Endometrium (tissue), 2 donors: Measurements from ENCODE around the gene DOCK9.

Experiments
- FAIRE-seq: peaks from 2 replicates; lab custom pipeline; 2012; peaks lifted over from hg19 to GRCh38; lab: Jason Lieb, UNC
- donor health status: control.
- donor health status: control.

DOCK9 gene, protein sequence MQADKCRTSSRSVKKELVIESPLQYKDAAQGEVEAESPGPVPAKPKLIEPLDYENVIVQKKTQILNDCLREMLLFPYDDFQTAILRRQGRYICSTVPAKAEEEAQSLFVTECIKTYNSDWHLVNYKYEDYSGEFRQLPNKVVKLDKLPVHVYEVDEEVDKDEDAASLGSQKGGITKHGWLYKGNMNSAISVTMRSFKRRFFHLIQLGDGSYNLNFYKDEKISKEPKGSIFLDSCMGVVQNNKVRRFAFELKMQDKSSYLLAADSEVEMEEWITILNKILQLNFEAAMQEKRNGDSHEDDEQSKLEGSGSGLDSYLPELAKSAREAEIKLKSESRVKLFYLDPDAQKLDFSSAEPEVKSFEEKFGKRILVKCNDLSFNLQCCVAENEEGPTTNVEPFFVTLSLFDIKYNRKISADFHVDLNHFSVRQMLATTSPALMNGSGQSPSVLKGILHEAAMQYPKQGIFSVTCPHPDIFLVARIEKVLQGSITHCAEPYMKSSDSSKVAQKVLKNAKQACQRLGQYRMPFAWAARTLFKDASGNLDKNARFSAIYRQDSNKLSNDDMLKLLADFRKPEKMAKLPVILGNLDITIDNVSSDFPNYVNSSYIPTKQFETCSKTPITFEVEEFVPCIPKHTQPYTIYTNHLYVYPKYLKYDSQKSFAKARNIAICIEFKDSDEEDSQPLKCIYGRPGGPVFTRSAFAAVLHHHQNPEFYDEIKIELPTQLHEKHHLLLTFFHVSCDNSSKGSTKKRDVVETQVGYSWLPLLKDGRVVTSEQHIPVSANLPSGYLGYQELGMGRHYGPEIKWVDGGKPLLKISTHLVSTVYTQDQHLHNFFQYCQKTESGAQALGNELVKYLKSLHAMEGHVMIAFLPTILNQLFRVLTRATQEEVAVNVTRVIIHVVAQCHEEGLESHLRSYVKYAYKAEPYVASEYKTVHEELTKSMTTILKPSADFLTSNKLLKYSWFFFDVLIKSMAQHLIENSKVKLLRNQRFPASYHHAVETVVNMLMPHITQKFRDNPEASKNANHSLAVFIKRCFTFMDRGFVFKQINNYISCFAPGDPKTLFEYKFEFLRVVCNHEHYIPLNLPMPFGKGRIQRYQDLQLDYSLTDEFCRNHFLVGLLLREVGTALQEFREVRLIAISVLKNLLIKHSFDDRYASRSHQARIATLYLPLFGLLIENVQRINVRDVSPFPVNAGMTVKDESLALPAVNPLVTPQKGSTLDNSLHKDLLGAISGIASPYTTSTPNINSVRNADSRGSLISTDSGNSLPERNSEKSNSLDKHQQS (N-terminal part only)

DNA sequence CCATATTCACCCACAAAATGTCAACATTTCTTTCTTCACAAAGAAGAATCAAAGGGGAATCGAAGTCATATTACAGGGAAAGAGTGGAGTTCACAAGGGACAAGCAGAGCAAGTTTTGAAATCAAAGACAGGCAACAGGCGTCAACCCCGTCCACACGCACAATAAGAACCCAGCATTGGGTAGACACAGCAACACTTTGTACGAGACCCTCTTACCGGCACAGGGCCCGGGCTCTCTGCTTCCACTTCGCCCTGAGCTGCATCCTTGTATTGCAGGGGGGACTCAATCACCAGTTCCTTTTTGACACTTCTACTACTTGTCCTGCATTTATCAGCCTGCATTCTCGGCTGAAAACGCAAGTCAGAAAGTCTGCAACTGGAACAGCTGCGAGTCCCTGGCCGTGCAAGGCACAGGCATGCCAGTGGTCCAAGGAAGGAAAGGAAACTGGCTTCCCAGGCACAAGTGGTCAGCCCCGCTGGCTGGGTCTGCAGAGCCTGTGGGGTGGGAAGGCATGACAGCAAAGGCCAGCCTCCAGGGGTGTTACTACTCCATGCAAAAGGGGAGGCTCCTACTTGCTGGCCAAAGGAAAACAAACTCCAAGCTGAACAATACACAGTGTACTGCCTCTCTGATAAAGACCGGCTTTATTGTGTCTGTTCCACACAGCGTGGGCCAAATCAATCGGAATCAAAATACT is at the start of gene DOCK9:
DOCK9 (minus strand) TSS at position 497 of the 698 bp plus-strand sequence; CDS start at position 342, 155 bp downstream.
- FAIRE-seq = no peak

DNA sequence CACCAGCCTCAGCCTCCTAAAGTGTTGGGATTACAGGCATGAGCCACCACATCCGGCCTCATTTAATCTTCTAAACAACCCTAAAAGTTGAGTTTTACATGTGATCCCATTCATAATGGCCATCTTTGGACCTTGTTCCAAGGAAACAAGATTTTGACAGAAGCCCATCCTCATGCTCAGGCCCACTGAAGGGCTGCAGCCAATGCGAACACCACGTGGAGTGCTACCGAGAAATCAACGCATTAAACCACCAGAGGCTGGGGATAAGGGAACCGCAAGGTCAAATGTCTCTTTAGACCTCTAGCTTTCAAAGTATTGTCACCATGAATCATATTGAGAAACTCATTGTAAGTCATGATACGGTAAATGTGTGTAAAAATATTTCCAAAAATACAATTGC is 49.4 kb upstream of the DOCK9 start:
- FAIRE-seq = no peak

DNA sequence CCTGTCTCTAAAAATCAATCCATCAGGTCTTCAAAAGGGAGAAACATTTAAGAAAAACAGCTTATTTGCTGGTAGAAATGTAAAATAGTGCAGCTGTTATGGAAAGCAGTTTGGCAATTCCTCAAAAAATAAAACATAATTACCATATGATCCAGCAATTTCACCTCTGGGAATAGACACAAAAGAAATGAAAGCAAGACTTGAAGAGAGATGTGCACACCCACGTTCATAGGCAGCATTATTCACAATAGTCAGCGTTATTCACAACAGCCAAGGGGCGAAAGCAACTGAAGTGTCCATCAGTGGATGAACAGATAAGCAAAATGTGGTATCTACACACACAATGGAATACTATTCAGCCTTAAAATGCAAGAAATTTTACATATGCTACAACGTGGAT is 45.1 kb upstream of the DOCK9 start:
- FAIRE-seq = no peak

DNA sequence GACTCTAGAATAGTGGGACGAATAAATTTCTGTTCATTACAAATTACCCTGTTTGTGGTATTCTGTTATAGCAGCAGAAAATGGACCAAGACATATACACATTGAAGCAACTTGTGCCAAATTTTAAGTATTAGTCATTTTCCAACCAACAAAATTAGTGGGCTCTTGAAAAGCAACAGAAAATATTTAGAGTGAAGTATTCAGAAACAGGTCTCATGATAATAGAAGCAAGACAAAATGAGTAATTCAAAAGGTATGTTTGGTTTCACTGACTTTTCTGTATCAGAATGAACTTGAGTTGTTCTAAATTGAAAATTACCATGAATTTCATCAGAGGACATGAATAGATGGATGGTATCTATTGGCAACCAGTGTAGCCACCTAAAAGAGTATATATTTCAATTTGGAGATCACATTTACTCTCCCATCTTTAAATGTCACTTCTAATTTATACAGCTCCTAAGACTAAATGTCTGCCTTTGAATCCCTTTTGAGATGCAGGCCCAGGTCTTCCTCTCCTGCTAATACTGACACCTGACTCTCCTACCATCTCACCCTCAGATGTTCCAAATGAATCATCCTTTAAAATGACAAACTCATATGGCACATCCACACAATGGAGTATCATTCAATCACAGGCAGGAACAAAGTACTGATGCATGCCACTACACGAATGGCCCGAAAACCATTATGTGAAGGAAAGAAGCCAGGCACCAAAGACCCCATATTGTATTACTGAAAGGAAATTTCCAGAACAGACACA is 40.7 kb upstream of the DOCK9 start:
- no peak for FAIRE-seq

DNA sequence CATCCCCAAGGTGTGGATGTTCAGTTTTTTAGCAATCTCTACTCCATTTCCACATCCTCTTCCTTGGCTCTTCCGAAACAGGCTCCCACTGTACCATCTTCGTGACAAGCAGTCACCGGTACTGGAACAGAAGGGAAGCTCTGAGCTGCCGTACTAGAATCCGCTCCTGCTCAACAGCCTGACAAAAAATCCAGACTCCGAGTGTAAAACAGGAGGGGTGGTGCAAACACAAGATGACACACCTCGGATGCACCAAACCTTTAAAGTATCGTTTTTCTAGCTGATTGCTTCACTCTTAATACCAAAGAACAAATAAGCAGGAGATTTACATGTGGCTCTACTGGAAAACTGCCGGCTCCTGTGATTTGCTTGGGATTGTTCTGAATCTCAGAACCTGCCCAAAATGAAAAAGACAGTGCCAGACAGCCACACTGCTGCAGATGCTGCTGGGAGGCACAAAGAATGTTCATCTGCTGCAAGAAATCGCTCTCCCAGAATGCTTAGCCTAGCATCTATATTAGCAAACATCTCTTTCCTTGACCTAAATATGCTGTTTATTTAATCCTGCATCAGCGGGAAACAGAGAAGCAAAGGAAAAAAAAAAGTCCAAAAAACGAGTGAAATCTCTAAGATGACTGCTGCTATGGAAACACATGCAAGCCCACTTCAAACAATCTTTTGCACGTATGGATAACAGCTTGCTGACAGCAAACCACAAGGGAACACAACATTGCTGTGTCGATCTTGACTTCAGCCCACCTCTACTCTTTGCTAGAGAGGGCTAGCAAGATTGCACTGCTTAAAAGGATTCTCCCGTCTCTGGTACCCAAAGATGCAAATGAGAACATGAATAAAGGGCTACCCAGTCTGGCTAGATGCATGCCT is 38.0 kb upstream of the DOCK9 start:
- FAIRE-seq = no peak

DNA sequence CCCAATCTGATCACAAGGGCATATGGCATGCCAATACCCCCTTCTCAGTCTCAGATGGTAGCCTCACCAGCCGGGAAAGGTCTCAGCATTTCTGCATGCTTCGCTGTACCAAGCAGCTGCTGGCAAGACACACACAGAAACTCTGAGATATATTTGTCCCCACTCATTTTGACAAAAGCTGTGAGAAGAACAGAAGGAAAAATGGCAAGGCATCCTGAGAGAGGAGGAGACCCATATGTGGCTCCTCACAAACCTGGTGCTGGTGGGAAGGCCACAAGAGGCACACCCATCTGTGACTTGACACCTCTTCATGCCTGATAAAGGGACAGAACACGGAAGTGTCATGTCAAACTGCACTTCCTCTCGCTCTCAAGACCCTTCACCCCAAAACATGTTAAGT is 36.7 kb upstream of the DOCK9 start:
- FAIRE-seq = no peak

DNA sequence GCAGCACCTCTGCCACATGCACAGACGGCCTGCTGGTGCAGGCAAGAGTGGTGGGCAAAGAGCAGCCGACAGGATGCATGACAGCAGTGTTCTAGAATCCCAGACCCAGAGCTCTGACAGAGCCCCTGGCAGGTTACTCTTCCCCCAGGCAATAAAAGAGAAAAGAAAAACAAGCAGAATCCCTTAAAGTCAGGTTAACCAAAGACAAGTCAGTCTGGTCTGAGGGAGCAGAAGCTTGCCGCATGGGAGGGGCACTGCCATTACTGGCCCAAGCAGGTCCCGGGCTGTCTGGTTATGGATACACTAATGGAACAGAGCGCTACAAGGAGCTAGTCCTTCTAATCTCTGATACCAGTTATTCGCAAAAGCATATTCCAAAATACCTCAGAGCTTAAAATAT is 36.1 kb upstream of the DOCK9 start:
- no peak for FAIRE-seq

DNA sequence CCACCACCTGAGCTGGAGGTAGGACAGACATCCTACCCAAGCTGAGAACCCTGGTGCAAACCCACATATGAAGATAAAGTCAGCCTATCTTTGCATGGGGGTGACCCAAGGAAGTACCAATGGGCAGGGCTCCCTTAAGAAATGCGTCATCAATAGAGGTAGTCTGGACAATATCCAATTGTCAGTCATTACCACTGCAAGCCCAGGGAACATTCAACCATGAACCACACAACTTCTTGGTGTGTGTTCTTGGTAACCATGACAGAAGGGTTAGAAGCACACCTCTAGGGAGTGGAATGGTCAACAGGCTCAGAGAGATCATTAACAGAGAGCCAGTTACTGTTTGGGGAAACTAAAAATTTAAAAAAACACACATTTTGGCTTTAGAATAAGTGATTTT is 34.7 kb upstream of the DOCK9 start:
- no peak for FAIRE-seq

DNA sequence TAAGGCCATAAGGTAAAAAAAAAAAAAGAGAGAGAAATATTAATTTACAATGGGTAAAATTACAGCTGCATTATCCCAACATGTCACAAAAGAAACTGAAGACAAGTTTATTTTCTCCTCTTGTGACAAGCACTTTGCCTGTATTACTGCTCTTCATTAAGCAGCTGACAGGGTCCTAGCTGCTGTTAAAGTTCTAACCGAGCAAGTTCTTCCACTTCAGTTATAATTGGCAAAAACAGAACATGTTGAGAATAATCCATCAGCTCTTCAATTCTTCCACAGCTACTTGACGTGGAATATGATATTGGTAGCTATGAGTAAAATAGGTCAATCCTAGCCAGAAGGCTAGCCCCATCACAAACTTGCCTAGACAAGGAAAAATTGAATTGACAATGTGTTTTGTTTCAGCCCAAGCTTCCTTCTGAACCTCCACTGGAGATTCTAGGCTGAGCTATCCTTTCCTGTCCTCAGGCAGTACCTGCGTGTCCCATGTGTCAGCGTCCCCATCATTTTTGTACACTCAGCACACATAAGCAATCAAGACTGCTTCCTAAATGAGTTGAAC is 32.2 kb upstream of the DOCK9 start:
- no peak for FAIRE-seq

DNA sequence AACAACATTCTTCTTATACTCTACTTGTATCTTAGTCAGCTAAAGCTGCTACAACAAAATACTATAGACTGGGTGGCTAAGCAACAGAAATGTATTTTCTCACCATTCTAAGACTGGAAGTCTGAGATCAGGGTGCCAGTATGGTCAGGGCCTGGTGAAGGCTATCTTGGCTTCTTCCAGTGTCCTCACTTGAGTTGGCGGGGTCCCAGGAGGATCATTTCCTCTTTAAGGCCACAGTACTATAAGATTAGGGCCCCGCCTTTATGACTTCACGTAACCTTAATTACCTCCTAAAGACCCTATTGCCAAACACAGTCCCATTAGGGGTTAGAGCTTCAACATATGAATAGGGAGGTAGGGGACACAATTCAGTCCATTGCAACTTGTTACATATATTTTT is 30.7 kb upstream of the DOCK9 start:
- FAIRE-seq = no peak

DNA sequence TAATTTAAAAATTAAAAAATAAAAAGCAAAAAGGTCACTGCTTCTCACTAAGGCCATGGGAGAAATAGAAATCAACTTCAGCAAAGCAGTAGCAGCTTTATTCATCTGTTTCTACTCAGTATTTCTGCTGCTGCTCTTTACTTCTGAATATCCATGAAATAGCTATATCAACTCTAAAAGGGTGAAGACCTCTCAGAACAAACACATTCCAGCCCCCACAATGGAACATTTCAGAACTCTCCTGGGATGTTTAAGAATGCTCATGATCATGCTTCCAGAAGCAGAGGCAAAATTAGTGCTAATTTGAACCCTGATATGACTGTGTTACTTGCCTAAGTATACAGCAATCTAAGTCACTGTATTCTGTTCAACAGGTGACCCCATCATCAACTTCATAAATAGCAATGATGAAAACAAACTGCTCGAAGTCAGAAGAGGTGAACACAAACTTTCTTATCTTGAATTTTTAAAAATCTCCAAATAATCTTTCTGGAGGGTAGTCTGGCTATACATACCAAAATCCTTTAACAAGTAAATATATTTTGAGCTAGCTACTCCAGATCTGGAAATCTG is 29.6 kb upstream of the DOCK9 start:
- no peak for FAIRE-seq

DNA sequence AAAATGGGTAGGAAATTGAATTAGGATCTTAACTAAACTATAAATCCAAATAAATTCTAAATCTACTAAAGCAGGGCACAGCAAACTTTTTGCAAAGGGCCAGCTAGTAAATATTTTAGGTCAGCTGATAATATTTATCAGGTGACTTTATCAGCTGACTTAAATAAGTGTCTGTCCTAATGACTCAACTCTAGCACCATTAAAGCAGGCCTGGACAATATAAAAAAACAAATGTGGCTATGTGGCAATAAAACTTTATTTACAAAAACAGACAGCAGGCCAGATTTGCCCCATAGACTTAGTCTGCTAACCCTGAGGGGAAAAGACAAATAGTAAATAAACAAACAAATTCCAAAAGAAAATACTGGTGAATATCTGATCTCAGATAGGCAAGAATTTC is 27.7 kb upstream of the DOCK9 start:
- no peak for FAIRE-seq

DNA sequence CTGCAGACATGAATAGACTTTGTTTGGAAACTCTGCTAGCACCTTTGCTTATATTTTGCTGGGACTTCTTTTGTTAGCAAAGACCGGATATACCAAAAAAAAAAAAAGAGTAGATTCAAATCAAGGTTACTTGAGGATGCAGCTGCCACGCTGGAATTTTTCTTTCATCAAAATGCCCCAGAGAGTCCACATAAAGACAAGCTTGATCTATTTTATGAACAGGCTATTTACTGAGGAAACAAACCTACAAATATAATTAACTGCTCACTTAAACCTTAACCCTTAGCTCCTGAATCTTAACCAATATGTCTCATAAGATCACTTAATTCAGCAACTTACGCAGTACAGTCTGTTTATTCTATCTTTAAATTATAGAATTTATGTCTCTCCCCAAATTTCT is 27.1 kb upstream of the DOCK9 start:
- no peak for FAIRE-seq

DNA sequence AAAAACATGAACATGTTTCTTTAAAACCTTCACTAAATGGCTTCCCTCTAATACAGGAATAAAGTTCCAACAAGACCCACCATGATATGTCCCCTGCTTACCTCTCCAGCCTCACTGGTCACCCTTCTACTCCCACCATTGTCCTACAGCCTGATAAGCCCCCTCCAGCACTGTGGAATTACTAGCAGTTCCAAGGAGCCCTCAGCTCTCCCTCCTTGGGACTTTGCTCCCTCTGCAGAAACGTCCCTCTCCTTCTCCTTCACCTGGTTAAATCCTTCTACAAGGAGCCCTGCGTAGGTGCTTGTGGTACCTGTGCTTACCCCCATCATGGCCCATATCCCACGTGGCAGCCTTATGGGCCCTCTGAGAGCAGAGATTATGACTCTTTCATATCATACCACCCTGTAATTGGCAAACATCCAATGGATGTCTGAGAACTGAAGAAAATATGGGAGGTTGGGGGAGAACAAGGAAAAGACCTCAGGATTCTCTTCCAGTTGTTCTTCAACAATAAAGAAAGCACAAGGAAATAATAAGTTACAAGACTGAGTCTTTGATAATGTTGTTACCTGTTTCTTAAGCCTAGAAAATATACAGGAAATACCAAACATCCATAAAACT is 26.1 kb upstream of the DOCK9 start:
- FAIRE-seq = no peak

DNA sequence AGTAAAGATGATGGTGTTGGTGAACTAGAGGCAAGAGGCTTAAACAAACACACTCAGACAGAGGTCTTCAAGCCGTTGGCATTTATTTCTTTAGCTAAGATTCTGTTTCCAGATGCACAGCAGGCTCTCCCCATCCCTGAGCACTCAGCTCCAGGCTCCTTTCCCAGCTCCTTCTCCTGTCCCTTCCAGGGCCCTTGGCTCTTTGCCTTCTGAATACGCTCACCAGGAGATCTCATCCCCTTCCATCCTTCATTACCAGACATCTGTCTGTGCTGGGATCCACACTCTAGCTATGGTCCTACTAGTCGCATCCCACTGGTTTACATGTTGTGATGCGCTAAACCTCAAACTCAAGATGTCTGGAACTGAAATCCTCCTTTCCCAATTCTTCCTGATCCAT is 25.3 kb upstream of the DOCK9 start:
- no peak for FAIRE-seq

DNA sequence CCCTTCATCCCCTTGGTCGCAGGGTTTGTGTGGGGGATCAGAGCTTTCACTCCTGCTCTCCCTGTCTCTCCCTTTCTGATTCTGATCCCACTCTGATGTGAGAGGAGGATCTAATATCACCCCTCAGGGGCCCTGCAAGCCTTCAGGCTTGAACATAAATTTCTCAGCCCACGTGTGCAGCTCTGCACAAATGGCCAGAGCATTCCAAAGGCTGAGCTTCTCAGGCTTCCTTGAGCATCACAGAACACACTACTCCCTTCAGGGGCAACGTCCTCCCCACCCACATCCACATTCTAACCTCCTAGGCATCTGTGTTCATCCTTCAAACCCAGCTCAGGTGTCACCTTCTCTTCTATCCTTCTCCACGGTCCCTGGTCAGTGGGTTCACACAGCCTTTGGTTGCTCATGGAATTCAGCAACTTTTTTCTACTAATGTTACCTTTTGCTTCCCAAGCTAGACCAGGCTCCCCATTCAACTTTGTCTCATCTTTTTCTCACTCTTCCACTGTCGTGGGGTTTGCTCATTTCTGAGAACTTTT is 24.4 kb upstream of the DOCK9 start:
- FAIRE-seq = no peak

DNA sequence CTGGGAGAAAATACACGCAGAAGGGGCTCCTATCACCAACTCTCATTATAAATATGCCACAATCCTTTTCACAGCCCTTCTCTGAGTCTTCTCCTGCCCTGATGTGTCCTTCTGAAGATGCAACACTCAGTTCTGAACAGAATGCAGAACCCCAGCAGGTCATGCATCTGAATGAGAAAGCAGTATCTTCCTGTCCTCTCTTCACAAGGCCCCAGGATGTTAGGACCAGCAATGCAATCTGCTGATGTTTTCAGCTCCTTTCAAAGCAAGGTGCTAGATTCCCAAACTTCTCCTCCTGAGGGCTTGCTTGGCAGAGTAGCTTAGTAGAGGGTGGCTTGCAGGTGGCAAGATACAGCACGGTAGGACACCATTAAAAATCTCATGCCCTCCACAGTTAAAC is 22.3 kb upstream of the DOCK9 start:
- no peak for FAIRE-seq

DNA sequence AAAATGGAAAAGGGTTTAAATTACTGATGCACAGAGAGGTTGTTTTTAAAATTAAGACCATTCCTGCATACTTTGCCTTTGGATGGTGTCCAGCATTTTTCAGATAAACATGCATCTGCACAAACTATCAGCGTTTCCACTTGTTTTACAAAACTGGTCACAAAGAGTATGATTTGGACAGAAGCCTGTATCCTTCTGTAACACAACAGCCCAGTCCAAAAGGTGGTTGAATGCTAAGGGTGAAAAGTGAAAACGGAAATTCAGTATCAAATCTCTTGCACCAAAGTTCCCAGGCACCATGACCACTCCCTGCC is 21.7 kb upstream of the DOCK9 start:
- no peak for FAIRE-seq
